Measurements from ENCODE around the gene SH3RF3. TPM values are rescaled to one million over a fixed set of nuclear protein-coding genes. Genes with fewer than 3 reads are reported as not detected.

The SH3RF3 gene
- total RNA-seq, 1 experiment from 2014 or later: not detected

GRCh38 chr2:109499566-109499965 is 370.6 kb downstream of the SH3RF3 start:
- no peak for TF ChIP-seq SIN3A (IDR thresholded peaks at IDR 0.05; ENCODE audit: low read depth)
- TF ChIP-seq TCF7L2 (IDR thresholded peaks at IDR 0.05; ENCODE audit: borderline replicate concordance, extremely low read depth, insufficient read depth, insufficient read length): no peak
- no peak for TF ChIP-seq CEBPB (IDR thresholded peaks at IDR 0.05; ENCODE audit: low read depth)
- no peak for TF ChIP-seq JUND (IDR thresholded peaks at IDR 0.05)
- no peak for TF ChIP-seq YY1 (IDR thresholded peaks at IDR 0.05; ENCODE audit: extremely low read depth, insufficient replicate concordance, low read depth, low read length)
- TF ChIP-seq ELF1 (IDR thresholded peaks at IDR 0.05; ENCODE audit: borderline replicate concordance, low read depth): no peak
- TF ChIP-seq EZH2phosphoT487 (IDR thresholded peaks at IDR 0.05; ENCODE audit: borderline replicate concordance): no peak
- TF ChIP-seq ZNF274 (IDR thresholded peaks at IDR 0.05; ENCODE audit: low read depth, low read length): no peak
- TF ChIP-seq POLR2A (IDR thresholded peaks at IDR 0.05; ENCODE audit: borderline replicate concordance, extremely low read depth, insufficient read depth, insufficient read length): no peak
- no peak for TF ChIP-seq CBX3 (IDR thresholded peaks at IDR 0.05; ENCODE audit: low read depth)
- TF ChIP-seq POLR2AphosphoS5 (IDR thresholded peaks at IDR 0.05; ENCODE audit: low read depth, low read length): no peak
- TF ChIP-seq SP1 (IDR thresholded peaks at IDR 0.05; ENCODE audit: low read depth): no peak
- no peak for TF ChIP-seq CTCF (IDR thresholded peaks at IDR 0.05 in 2 of 3, conservative IDR thresholded peaks at IDR 0.05 in 1 of 3; ENCODE audit: borderline replicate concordance in 1 of 3, insufficient read depth in 1 of 3, low read depth in 2 of 3, low read length in 2 of 3)
- POLR2A ChIA-PET: no interaction called here
- H3K79me2 ChIP-seq (ENCODE audit: insufficient read depth, low read length): no peaks in the 10 kb centered on the region
- H3K4me1 ChIP-seq (ENCODE audit: control insufficient read depth in 1 of 2, insufficient read depth in 2 of 2, low read length in 2 of 2): peaks cover 0 to 3% of the 10 kb centered on the region in 2 experiments; a peak in 1 of 4 replicates
- H3K9me2 ChIP-seq (ENCODE audit: insufficient read depth): no peaks in the 10 kb centered on the region
- no peak overlapping the region for H3K4me2 ChIP-seq (ENCODE audit: low read length)
- H4K20me1 ChIP-seq (ENCODE audit: insufficient read depth): no peaks in the 10 kb centered on the region
- H3K27ac ChIP-seq (ENCODE audit: low read depth, low read length): no peak overlapping the region
- CTCF ChIA-PET: no interaction called here
- no peaks in the 10 kb centered on the region for H3K36me3 ChIP-seq (ENCODE audit: control insufficient read depth in 1 of 2, insufficient read depth in 2 of 2, low read length in 2 of 2)
- no peak overlapping the region for H3K9ac ChIP-seq (ENCODE audit: low read length)
- no peaks in the 10 kb centered on the region for H3K27me3 ChIP-seq (ENCODE audit: insufficient read depth, low read length)
- H3K4me3 ChIP-seq (replicated peaks in 1 of 2; ENCODE audit: low read depth in 1 of 2, low read length in 2 of 2): no peak overlapping the region
- H3K9me3 ChIP-seq (ENCODE audit: control insufficient read depth in 1 of 2, insufficient read depth in 1 of 2, low read depth in 1 of 2, low read length in 2 of 2): no peaks in the 10 kb centered on the region
- BruUV-seq (replicated peaks): no TSS peak
- no peak overlapping the region for H2AFZ ChIP-seq (ENCODE audit: low read depth, low read length, poor library complexity, severe bottlenecking)
- intact Hi-C loops (cut with micrococcal nuclease): no loop called here
- RAD21 ChIA-PET (ENCODE audit: low non-redundant PET in 1 of 2, low total read pairs in 2 of 2, uncharacterized antibody in 2 of 2, unreplicated experiment in 2 of 2): no interaction called here
- DNase-seq (ENCODE audit: low read depth, low spot score) (no peak), ATAC-seq (no peak)

Data from HCT116 (cell line).